ENCODE measurements around the gene TMEM258. TPM values are rescaled to one million over a fixed set of nuclear protein-coding genes. Genes with fewer than 3 reads are reported as not detected.

Gene TMEM258
- total RNA-seq, 1 experiment from 2014 or later: 110 TPM

DNA sequence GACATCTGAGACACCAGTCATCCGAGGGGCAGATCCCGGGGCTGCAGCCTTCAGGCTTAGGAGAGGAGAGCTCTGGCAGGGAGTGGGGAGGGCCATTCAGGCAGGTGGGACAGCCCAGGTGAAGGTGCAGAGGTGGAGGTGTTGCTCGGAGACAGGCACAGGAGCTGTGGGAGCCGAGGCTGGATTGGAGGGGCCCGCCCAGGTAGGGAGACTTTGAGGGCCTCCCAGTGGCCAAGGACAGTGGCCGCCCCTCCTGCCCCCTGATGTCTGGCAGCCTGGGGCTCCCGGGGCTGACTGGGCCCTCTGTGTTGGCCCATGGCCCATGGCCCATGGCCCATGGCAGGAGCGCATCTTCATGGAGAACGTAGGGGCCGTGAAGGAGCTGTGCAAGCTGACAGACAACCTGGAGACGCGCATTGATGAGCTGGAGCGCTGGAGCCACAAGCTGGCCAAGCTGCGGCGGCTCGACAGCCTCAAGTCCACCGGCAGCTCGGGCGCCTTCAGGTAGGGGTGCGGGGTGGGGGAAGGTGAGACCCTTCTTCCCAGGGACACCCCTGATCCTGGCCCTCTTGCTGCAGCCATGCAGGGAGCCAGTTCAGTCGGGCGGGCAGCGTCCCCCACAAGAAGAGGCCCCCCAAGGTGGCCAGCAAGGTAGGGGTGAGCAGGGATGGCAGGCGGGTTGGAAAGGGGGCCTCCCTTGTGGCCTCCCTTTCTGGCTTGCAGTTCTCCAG lies 13.3 kb downstream of the TMEM258 start:
- TF ChIP-seq EZH2 (IDR thresholded peaks at IDR 0.05; ENCODE audit: low read length, unreplicated experiment): no peak
- TF ChIP-seq, protein P1, sequence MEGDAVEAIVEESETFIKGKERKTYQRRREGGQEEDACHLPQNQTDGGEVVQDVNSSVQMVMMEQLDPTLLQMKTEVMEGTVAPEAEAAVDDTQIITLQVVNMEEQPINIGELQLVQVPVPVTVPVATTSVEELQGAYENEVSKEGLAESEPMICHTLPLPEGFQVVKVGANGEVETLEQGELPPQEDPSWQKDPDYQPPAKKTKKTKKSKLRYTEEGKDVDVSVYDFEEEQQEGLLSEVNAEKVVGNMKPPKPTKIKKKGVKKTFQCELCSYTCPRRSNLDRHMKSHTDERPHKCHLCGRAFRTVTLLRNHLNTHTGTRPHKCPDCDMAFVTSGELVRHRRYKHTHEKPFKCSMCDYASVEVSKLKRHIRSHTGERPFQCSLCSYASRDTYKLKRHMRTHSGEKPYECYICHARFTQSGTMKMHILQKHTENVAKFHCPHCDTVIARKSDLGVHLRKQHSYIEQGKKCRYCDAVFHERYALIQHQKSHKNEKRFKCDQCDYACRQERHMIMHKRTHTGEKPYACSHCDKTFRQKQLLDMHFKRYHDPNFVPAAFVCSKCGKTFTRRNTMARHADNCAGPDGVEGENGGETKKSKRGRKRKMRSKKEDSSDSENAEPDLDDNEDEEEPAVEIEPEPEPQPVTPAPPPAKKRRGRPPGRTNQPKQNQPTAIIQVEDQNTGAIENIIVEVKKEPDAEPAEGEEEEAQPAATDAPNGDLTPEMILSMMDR (conservative IDR thresholded peaks at IDR 0.05; ENCODE audit: low read depth, low read length): no peak
- TF ChIP-seq EZH2phosphoT487 (IDR thresholded peaks at IDR 0.05; ENCODE audit: borderline replicate concordance, low read length): no peak
- Histone ChIP-seq H4K20me1 (ENCODE audit: low read length) (no peaks in the 10 kb centered on the region), H3K4me3 (ENCODE audit: low read length) (no peak overlapping the region), H3K9me2 (replicated peaks; ENCODE audit: low read length) (no peaks in the 10 kb centered on the region), H3K27ac (ENCODE audit: low read length) (no peak overlapping the region), H2AFZ (ENCODE audit: low read length) (no peak overlapping the region), H3K4me1 (ENCODE audit: insufficient read depth, low read length) (no peaks in the 10 kb centered on the region), H3K9me3 (ENCODE audit: low read length) (no peaks in the 10 kb centered on the region), H3K4me2 (ENCODE audit: low read length) (no peak overlapping the region), H3F3A (ENCODE audit: low read length, unreplicated experiment) (no peaks in the 10 kb centered on the region), H3K79me2 (ENCODE audit: low read length) (no peaks in the 10 kb centered on the region), H3K9ac (ENCODE audit: low read length) (no peak overlapping the region), H3K36me3 (ENCODE audit: low read depth, low read length) (no peaks in the 10 kb centered on the region), H3K27me3 (ENCODE audit: low read length) (no peaks in the 10 kb centered on the region)
- POLR2A ChIA-PET (ENCODE audit: unreplicated experiment): no interaction called here
- CTCF ChIA-PET: no interaction called here
- intact Hi-C loops (cut with micrococcal nuclease): no loop called here
- ATAC-seq: no peak
- no peak for DNase-seq
- no TSS peak for BruUV-seq (replicated peaks)

DNA sequence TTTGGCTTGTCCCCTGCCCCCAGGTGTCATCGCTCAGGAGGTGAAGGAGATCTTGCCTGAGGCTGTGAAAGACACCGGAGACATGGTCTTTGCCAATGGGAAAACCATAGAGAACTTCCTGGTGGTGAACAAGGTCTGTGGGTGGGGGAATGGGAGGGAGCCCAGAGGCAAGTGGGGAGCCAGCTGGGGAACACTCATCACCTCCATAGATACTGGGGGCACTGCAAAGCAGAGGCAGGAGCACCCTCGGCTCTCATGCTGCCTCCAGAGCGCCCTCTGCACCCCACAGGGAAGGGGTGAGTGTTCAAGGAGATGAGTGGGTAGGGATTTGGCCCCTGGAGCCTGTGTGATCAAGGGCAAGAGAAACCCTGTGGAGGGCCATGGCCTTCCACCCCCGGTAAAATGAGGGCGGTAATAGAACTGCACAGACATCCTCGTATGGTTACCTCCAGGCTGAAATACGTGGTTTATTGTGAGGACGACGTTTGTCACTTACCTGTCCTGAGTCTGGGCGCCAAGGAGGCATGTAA lies 14.0 kb downstream of the TMEM258 start:
- BruUV-seq (replicated peaks): no TSS peak
- Histone ChIP-seq H3K27ac (ENCODE audit: low read length) (no peak overlapping the region), H3K4me2 (ENCODE audit: low read length) (no peak overlapping the region), H3K9me2 (replicated peaks; ENCODE audit: low read length) (no peaks in the 10 kb centered on the region), H3K9ac (ENCODE audit: low read length) (no peak overlapping the region), H3K27me3 (ENCODE audit: low read length) (no peaks in the 10 kb centered on the region), H3K9me3 (ENCODE audit: low read length) (no peaks in the 10 kb centered on the region), H3K36me3 (ENCODE audit: low read depth, low read length) (no peaks in the 10 kb centered on the region), H3K4me3 (ENCODE audit: low read length) (no peak overlapping the region), H3K79me2 (ENCODE audit: low read length) (no peaks in the 10 kb centered on the region), H4K20me1 (ENCODE audit: low read length) (no peaks in the 10 kb centered on the region), H2AFZ (ENCODE audit: low read length) (no peak overlapping the region), H3K4me1 (ENCODE audit: insufficient read depth, low read length) (no peaks in the 10 kb centered on the region), H3F3A (ENCODE audit: low read length, unreplicated experiment) (no peaks in the 10 kb centered on the region)
- CTCF ChIA-PET: no interaction called here
- ATAC-seq (no peak), DNase-seq (no peak)
- TF ChIP-seq EZH2 (IDR thresholded peaks at IDR 0.05; ENCODE audit: low read length, unreplicated experiment): no peak
- TF ChIP-seq, protein P1 (conservative IDR thresholded peaks at IDR 0.05; ENCODE audit: low read depth, low read length): no peak
- TF ChIP-seq EZH2phosphoT487 (IDR thresholded peaks at IDR 0.05; ENCODE audit: borderline replicate concordance, low read length): no peak
- intact Hi-C loops (cut with micrococcal nuclease): no loop called here
- POLR2A ChIA-PET (ENCODE audit: unreplicated experiment): no interaction called here
